Hepatocyte (in vitro differentiated cells): ENCODE results near the gene ITM2A. TPM values are rescaled to one million over a fixed set of nuclear protein-coding genes. Genes with fewer than 3 reads are reported as not detected.

Source experiments
- DNase-seq: peaks from one replicate; pipeline ENCODE4 v3.0.0-alpha.2; 2016; ENCODE audit warnings: low spot score
- H2AFZ ChIP-seq: fragments of 200-600 bp; sonication (generic); 2 replicates; pipeline ENCODE4 v1.6.0; 2016; ENCODE audit warnings: antibody characterized with exemption, mild to moderate bottlenecking
- H3K27ac ChIP-seq: fragments of 200-600 bp; sonication (generic); 2 replicates; pipeline ENCODE4 v1.5.1; 2016; ENCODE audit warnings: mild to moderate bottlenecking
- H3K27me3 ChIP-seq: fragments of 200-600 bp; sonication (generic); 2 replicates; pipeline ENCODE4 v1.6.1; 2016
- H3K36me3 ChIP-seq: fragments of 200-600 bp; sonication (generic); replicated peaks from 2 replicates; pipeline ENCODE4 v1.5.1; 2016; ENCODE audit warnings: low read depth; ENCODE audit not compliant: insufficient read depth
- H3K4me1 ChIP-seq: fragments of 200-600 bp; sonication (generic); 2 replicates; pipeline ENCODE4 v1.5.1; 2016; ENCODE audit warnings: mild to moderate bottlenecking, moderate library complexity; ENCODE audit not compliant: insufficient read depth
- H3K4me2 ChIP-seq: fragments of 200-600 bp; sonication (generic); 2 replicates; pipeline ENCODE4 v1.6.0; 2016
- H3K4me3 ChIP-seq: fragments of 200-600 bp; sonication (generic); 2 replicates; pipeline ENCODE4 v1.5.1; 2016; ENCODE audit warnings: mild to moderate bottlenecking
- H3K79me2 ChIP-seq: fragments of 200-600 bp; sonication (generic); 2 replicates; pipeline ENCODE4 v1.6.0; 2017; ENCODE audit warnings: mild to moderate bottlenecking
- H3K9me2 ChIP-seq: fragments of 200-600 bp; sonication (generic); replicated peaks from 2 replicates; pipeline ENCODE4 v1.6.0; 2017; ENCODE audit warnings: mild to moderate bottlenecking; ENCODE audit not compliant: insufficient read depth
- H3K9me3 ChIP-seq: fragments of 200-600 bp; sonication (generic); 2 replicates; pipeline ENCODE4 v1.5.1; 2016; ENCODE audit warnings: low read depth, mild to moderate bottlenecking
- H4K20me1 ChIP-seq: fragments of 200-600 bp; sonication (generic); 2 replicates; pipeline ENCODE4 v1.6.0; 2016; ENCODE audit warnings: mild to moderate bottlenecking; ENCODE audit not compliant: insufficient read depth, poor library complexity, severe bottlenecking
- CTCF ChIP-seq: fragments of 200-600 bp; sonication (generic); IDR thresholded peaks from 2 replicates; pipeline ENCODE4 v1.5.1; 2016; ENCODE audit warnings: antibody characterized with exemption, mild to moderate bottlenecking; ENCODE audit not compliant: poor library complexity
- EZH2 ChIP-seq: fragments of 200-600 bp; sonication (generic); IDR thresholded peaks from 2 replicates; pipeline ENCODE4 v1.6.1; 2016; ENCODE audit warnings: antibody characterized with exemption, mild to moderate bottlenecking, borderline replicate concordance
- EZH2phosphoT487 ChIP-seq: fragments of 200-600 bp; sonication (generic); IDR thresholded peaks from one replicate; pipeline ENCODE4 v1.6.1; 2018; ENCODE audit warnings: antibody characterized with exemption, mild to moderate bottlenecking, low read depth, moderate library complexity; ENCODE audit not compliant: unreplicated experiment, severe bottlenecking
- WGBS: methylation state at CpG from one replicate; pipeline ENCODE4 v1.1.6; 2016; ENCODE audit warnings: low lambda C conversion rate; ENCODE audit errors: missing lambda C conversion rate; 5-methylcytosine and 5-hydroxymethylcytosine counted together
- polyA plus RNA-seq: library from polyadenylated mRNA; unstranded; fragments of >200 nt; fragmentation: Nextera tagmentation; extraction: Ambion mirVana; gene quantifications from 2 replicates; pipeline ENCODE4 v1.2.1, GENCODE V29; 2016
- total RNA-seq: library from RNA; depleted of rRNA; stranded (reverse); fragments of >200 nt; gene quantifications from 2 replicates; pipeline ENCODE4 v1.2.3, GENCODE V29; 2014

The ITM2A gene
- total and polyA plus RNA-seq, 2 experiments from 2014 or later, result 11.6 to 20.0 TPM

DNA sequence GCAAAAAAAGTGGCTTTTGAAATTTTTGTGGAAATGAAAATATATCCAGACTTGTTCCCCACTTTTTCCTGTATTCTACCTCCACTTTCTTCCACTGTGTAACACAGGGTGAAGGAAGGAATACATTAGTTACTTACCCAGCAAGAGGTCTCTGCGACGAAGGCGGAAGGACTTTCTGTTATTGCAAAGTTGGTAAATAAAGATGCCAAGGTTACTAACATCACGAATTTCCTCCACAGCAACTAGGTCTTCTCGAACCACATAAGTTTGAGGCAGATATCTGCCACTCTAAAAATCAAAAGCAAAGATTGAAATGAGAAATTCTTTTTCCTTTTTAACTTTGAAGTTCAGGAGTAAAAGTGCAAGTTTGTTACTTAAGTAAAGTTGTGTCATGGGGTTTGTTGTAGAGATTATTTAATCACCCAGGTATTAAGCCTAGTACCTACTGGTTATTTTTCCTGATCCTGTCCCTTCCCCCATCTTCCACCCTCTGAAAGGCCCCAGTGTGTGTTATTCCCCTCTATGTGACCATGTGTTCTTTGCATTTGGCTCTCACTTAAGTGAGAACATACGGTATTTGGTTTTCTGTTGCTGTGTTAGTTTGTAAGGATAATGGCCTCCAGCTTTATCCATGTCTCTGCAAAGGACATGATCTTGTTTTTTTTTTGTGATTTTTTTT, 5.8 kb downstream of the ITM2A start:
- Histone ChIP-seq H3K9me2 (no peaks in the 10 kb centered on the region), H3K4me1 (no peaks in the 10 kb centered on the region), H3K4me3 (no peak overlapping the region), H3K9me3 (no peaks in the 10 kb centered on the region), H2AFZ (no peak overlapping the region), H3K4me2 (no peak overlapping the region), H3K27ac (no peak overlapping the region), H3K36me3 (no peaks in the 10 kb centered on the region), H3K79me2 (no peaks in the 10 kb centered on the region), H3K27me3 (no peaks in the 10 kb centered on the region), H4K20me1 (no peaks in the 10 kb centered on the region)
- DNase-seq, result no peak
- WGBS, result 69% methylated on average over 6 of the region's 6 CpGs
- TF ChIP-seq EZH2phosphoT487 (no peak), EZH2 (no peak), CTCF (no peak)

DNA sequence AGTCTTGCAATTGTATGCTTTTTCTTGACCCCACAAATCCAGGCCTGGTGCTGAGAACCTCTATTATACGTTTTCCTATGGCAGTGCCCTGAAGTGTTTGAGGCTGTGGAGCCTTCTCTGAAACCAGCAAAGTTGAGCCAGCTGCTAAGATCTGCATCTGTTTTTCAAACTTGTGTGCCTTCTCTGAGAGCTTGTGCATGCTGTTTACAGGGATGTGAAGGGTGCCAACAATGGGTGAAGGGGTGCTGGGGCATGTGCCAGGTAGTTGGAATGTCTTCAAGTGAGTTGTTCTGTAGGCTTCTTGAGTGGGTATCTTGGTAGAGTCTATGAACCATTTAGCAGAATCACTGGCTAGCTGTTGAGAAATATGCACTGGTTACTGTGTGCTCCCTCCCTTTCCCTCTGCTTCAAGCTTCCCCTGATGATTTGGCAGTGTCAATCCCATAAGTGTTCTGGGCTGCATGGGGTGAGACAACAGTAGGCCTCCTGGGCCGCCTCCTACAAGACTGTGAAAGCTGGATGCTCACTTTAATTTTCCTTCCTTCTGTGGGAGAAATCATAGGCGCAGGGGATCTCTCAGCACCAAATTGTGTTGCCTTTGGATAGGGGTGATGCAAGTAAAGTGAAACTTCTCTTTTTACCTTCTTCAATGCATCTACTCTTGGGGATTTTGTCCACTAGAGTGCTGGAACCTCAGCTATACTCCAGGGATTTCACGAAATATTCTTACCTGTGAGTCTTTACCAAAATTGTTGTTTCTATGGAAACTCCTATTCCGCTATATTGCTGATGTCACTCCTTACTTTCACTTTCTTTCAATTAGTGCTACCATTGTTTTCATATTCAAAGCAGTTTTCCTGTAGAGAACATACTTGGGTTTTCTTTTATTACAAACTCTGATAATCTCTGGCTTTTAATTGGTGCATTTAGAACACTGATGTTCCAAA, 30.0 kb downstream of the ITM2A start:
- Histone ChIP-seq H3K4me2 (no peak overlapping the region), H3K9me3 (no peaks in the 10 kb centered on the region), H3K4me3 (no peak overlapping the region), H3K4me1 (no peaks in the 10 kb centered on the region), H2AFZ (no peak overlapping the region), H3K27me3 (no peaks in the 10 kb centered on the region), H3K9me2 (no peaks in the 10 kb centered on the region), H3K36me3 (no peaks in the 10 kb centered on the region), H3K27ac (no peak overlapping the region), H3K79me2 (no peaks in the 10 kb centered on the region), H4K20me1 (no peaks in the 10 kb centered on the region)
- DNase-seq, result no peak
- WGBS, result 79% methylated on average over 5 of the region's 5 CpGs
- TF ChIP-seq EZH2, result no peak
- TF ChIP-seq EZH2phosphoT487, result no peak
- TF ChIP-seq CTCF, result no peak

DNA sequence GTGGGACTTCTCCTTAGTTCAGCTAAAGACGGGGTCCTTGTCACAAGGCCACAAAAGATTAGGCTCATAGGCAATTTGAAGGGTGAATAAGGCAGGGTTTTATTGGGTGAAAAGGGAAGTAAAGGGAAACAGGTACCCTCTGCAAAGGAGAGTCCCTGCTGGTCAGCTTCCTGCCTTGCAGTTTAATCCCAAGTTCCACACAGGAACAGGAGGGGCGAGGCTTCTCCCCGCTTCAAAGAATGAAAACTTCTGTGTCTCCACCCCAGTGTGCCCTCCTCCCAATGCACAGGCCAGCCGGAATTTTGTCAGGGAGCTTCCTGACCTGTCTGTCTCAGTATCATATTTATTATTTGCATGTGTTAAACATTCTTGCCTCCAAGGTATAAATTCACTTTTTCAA, 37.1 kb downstream of the ITM2A start:
- no peak for DNase-seq
- H3K9me2 ChIP-seq, result no peaks in the 10 kb centered on the region
- no peaks in the 10 kb centered on the region for H3K4me1 ChIP-seq

More for the DNA sequence above, 37.1 kb downstream of the ITM2A start:
- Histone ChIP-seq H3K4me3 (no peak overlapping the region), H3K27me3 (no peaks in the 10 kb centered on the region), H2AFZ (no peak overlapping the region), H4K20me1 (no peaks in the 10 kb centered on the region), H3K27ac (no peak overlapping the region), H3K9me3 (no peaks in the 10 kb centered on the region), H3K36me3 (no peaks in the 10 kb centered on the region), H3K4me2 (no peak overlapping the region), H3K79me2 (no peaks in the 10 kb centered on the region)
- TF ChIP-seq EZH2 (no peak), EZH2phosphoT487 (no peak), CTCF (no peak)
- 36% methylated on average over 4 of the region's 4 CpGs for WGBS
